GM12892 (cell line): ENCODE data around the gene SKOR1.

ENCODE experiments used
- POLR2A ChIP-seq: IDR thresholded peaks from 2 replicates; pipeline ENCODE4 v1.6.1; 2011; ENCODE audit warnings: low read depth, low read length, control low read depth
- POLR2AphosphoS5 ChIP-seq: IDR thresholded peaks from 2 replicates; pipeline ENCODE4 v1.6.1; 2011; ENCODE audit warnings: low read depth, low read length, control low read depth

- TF ChIP-seq POLR2A, result no peak
- no peak for TF ChIP-seq POLR2AphosphoS5
Observed at GRCh38 chr15:67852418-67852817, 27.1 kb downstream of the SKOR1 start.
